Esophagus squamous epithelium (tissue), 5 donors: ENCODE data around the gene NEK1. TPM values are rescaled to one million over a fixed set of nuclear protein-coding genes. Genes with fewer than 3 reads are reported as not detected.

Source experiments
- DNase-seq: peaks from one replicate; lab custom pipeline; 2025; lab: John Stamatoyannopoulos, UW
- H3K27ac ChIP-seq, 4 donors: fragments of 200-600 bp; sonication (generic); one replicate each; pipeline ENCODE4 v1.5.1; 2016 to 2019; ENCODE audit warnings: mild to moderate bottlenecking in 1 of 4
- H3K27me3 ChIP-seq, 4 donors: fragments of 200-600 bp; sonication (generic); 1 replicate in 3 of 4; 2 replicates in 1 of 4; pipeline versions ENCODE4 v1.5.1 to v1.6.0; 2017 to 2021; ENCODE audit warnings: antibody characterized with exemption in 1 of 4
- H3K36me3 ChIP-seq, 3 donors: fragments of 200-600 bp; sonication (generic); one replicate each; pipeline ENCODE4 v1.5.1; 2016 to 2019
- H3K4me1 ChIP-seq, 3 donors: fragments of 200-600 bp; sonication (generic); one replicate each; pipeline ENCODE4 v1.5.1; 2017 to 2019
- H3K4me3 ChIP-seq, 4 donors: fragments of 200-600 bp; sonication (generic); 1 replicate in 3 of 4; 2 replicates in 1 of 4; pipeline ENCODE4 v1.5.1; 2016 to 2019; ENCODE audit warnings: mild to moderate bottlenecking in 2 of 4, moderate library complexity in 1 of 4
- H3K9me3 ChIP-seq, 3 donors: fragments of 200-600 bp; sonication (generic); one replicate each; pipeline ENCODE4 v1.5.1; 2016 to 2019
- POLR2A ChIP-seq, 4 donors: fragments of 450-650 bp; IDR thresholded peaks; one replicate each; pipeline ENCODE4 v1.6.1; 2017; ENCODE audit warnings: antibody characterized with exemption in 4 of 4, mild to moderate bottlenecking in 4 of 4, moderate library complexity in 3 of 4
- WGBS, 2 donors: methylation state at CpG; one replicate each; pipeline ENCODE4 v1.1.5; 2018; 5-methylcytosine and 5-hydroxymethylcytosine counted together
- intact Hi-C: fragments of 100-400 bp; cut with DNase I; formaldehyde crosslinking; loops from one replicate; pipeline ENCODE4 v1.15.0; 2022
- total RNA-seq, 4 donors: library from RNA; depleted of rRNA; stranded (reverse); fragments of >200 nt; gene quantifications; one replicate each; pipeline ENCODE4 v1.1.0, GENCODE V29; 2016
- TF ChIP-seq, protein P1 (sequence below), 6 experiments: fragments of 450-650 bp in 4 of 6; fragments of 200-600 bp in 2 of 6; sonication (generic) in 2 of 6; IDR thresholded peaks; one replicate each; pipeline ENCODE4 v1.5.1; 2016 to 2019; ENCODE audit warnings: antibody characterized with exemption in 6 of 6, mild to moderate bottlenecking in 4 of 6, moderate library complexity in 4 of 6
- donor health status: DM: yes; HTN: yes; CAD: no.

The NEK1 gene
- total RNA-seq, 4 donors from 2014 or later, result 3.8 to 12.0 (median 7.5) TPM

DNA sequence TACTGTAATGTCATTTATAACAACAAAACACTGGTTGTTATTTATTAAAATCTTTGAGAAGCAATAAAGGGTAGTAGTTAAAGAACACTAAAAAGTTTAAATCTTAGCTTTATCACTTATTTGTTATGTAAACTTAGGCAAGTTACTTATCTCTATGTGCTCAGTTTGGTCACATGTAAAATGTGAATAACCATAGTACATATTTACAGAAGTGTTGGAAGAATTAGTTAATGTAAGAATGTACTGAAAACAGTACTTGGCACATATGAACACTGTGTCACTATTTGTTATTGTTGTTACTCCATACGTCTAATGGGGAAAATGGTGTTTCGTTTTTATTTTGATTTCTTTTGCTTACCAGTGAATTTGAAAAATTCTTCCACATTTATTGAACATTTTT lies 9.1 kb downstream of the NEK1 start:
- 86 to 96% methylated on average over 2 of the region's 2 CpGs for WGBS, 2 donors

DNA sequence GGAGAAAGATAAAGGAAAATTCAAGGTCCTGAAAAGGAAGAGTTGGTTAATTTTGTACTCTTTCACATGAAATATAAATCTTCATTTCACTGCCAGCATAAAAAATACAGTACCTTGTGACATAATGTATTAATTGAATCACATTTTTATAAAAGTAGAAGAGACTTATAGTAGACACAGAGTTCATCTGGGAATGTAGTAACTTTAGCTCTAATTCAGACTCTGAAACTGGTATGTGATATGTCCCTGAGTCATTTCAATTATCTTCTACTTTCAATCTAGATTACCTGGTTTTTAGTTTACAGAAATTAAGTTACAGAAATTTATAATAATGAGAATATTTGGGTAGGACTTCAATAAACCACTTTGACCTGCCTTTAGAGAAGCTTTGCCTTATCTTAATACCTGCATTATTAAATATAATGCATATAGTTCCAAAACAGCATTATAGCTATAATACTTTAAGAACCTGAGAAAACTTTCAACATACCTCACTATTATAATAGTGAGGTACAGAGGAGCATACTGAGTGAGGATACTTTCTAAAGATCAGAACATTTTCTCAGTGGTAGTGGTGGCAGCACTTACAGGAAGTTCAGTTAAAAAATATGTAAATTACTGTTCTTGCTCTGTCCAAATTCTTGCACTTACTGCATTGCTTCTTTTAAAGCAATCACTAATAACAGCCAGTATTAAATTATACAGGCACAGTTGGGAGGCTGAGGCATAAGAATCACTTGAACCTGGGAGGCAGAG lies 11.2 kb downstream of the NEK1 start:
- DNase-seq, result no peak
- intact Hi-C loops, result no loop called here

More for the DNA sequence above, 9.1 kb downstream of the NEK1 start:
- intact Hi-C loops, result no loop called here
- peaks cover 0 to 36% (median 0%) of the 10 kb centered on the region in 3 donors for H3K36me3 ChIP-seq
- H3K9me3 ChIP-seq, result no peaks in the 10 kb centered on the region
- DNase-seq, result no peak
- TF ChIP-seq, protein P1, sequence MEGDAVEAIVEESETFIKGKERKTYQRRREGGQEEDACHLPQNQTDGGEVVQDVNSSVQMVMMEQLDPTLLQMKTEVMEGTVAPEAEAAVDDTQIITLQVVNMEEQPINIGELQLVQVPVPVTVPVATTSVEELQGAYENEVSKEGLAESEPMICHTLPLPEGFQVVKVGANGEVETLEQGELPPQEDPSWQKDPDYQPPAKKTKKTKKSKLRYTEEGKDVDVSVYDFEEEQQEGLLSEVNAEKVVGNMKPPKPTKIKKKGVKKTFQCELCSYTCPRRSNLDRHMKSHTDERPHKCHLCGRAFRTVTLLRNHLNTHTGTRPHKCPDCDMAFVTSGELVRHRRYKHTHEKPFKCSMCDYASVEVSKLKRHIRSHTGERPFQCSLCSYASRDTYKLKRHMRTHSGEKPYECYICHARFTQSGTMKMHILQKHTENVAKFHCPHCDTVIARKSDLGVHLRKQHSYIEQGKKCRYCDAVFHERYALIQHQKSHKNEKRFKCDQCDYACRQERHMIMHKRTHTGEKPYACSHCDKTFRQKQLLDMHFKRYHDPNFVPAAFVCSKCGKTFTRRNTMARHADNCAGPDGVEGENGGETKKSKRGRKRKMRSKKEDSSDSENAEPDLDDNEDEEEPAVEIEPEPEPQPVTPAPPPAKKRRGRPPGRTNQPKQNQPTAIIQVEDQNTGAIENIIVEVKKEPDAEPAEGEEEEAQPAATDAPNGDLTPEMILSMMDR (IDR thresholded peaks at IDR 0.05), result no peak
- no peak for TF ChIP-seq POLR2A (IDR thresholded peaks at IDR 0.05)
- H3K4me3 ChIP-seq, result no peak overlapping the region
- H3K27me3 ChIP-seq, result no peaks in the 10 kb centered on the region
- no peak overlapping the region for H3K27ac ChIP-seq
- H3K4me1 ChIP-seq, result peaks cover 0 to 28% (median 7%) of the 10 kb centered on the region in 3 donors

DNA sequence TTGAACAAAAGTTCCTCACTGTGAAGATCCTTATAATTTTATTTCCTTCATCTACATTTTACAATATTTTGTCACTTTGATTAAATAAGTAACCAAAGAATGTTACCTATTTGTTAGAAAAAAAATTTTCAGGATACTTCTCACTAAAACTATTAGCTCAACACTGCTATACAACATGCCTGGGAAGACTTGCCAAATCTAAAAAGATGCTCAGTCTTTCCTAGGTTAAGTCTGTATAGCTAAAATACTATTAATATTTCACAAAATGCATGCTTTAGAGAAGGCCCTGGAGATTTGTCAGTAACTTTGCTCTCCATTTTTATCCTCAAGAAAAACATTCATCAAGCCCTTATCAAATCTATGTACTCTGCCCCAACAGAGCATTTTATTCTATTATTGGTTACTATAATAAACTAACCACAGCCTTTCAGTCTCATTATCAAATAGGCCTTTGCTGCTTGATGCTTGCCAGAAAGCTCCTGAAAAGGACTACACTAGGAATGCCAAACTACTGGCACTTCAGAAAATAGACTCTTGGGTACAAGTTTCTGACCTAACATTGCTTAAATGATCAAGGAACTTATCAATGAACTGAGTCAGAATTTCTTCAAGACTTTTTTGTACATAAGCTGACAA lies 17.7 kb downstream of the NEK1 start:
- peaks cover 0 to 65% (median 3%) of the 10 kb centered on the region in 3 donors for H3K36me3 ChIP-seq
- no peak for DNase-seq
- TF ChIP-seq POLR2A (IDR thresholded peaks at IDR 0.05), result no peak
- TF ChIP-seq, protein P1 (IDR thresholded peaks at IDR 0.05), result no peak
- intact Hi-C loops, result no loop called here
- no peaks in the 10 kb centered on the region for H3K9me3 ChIP-seq
- H3K4me3 ChIP-seq, result no peak overlapping the region
- no peak overlapping the region for H3K27ac ChIP-seq
- H3K4me1 ChIP-seq, result no peaks in the 10 kb centered on the region
- H3K27me3 ChIP-seq, result no peaks in the 10 kb centered on the region

More for the DNA sequence above, 11.2 kb downstream of the NEK1 start:
- Histone ChIP-seq H3K9me3 (no peaks in the 10 kb centered on the region), H3K36me3 (peaks cover 0 to 58% (median 0%) of the 10 kb centered on the region in 3 donors), H3K27me3 (no peaks in the 10 kb centered on the region), H3K27ac (no peak overlapping the region), H3K4me1 (peaks cover 0 to 20% (median 7%) of the 10 kb centered on the region in 3 donors), H3K4me3 (no peak overlapping the region)
- TF ChIP-seq, protein P1 (IDR thresholded peaks at IDR 0.05), result no peak
- no peak for TF ChIP-seq POLR2A (IDR thresholded peaks at IDR 0.05)

DNA sequence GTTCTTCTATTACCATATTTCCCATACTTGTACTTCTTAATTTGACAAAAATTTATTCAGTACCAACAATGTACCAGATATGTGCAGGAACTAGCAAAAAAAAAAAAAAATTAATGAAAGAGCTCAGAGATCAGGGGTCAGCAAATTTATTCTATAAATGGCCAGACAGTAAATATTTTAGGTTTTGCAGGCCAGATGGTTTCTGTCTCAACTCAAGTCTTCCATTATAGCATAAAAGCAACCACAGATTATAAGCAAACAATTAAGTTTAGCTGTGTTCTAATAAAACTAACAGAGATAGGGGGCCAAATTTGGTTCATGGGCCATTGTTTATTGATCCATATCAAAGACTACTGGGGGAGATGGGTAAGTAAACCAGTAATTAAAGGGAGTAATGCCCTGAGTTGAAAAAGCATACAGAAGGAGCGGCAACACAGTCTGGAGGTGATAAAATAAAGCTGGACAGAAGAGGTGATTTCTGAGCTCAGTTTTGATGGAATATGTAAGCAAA lies 19.3 kb downstream of the NEK1 start:
- Histone ChIP-seq H3K4me1 (no peaks in the 10 kb centered on the region), H3K4me3 (no peak overlapping the region), H3K27me3 (no peaks in the 10 kb centered on the region), H3K9me3 (no peaks in the 10 kb centered on the region), H3K36me3 (peaks cover 0 to 65% (median 3%) of the 10 kb centered on the region in 3 donors), H3K27ac (no peak overlapping the region)
- DNase-seq, result no peak
- intact Hi-C loops, result no loop called here
- TF ChIP-seq, protein P1 (IDR thresholded peaks at IDR 0.05), result no peak
- TF ChIP-seq POLR2A (IDR thresholded peaks at IDR 0.05), result no peak
- WGBS, 2 donors, result 90 to 95% methylated on average over 1 of the region's 1 CpG

DNA sequence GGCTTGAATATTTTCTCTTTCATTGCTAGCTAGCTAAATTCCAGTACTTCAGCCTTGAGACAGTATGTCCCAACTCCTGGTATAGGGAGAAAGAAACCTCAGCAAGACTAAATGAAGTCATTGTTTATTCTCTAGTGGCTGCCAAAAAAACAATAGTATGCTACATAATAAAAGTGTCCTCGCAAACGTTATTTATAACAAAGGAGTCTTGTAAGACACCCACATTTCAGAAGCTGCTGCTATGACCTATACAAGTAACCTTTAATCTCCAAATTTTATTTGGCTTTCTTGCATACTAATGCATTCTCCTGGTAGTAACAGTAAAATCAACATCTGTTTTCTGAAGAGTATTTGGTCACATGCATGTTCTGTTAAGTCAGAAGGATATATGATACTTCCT lies 28.8 kb downstream of the NEK1 start:
- Histone ChIP-seq H3K9me3 (no peaks in the 10 kb centered on the region), H3K4me3 (no peak overlapping the region), H3K36me3 (peaks cover 0 to 64% (median 5%) of the 10 kb centered on the region in 3 donors), H3K27me3 (no peaks in the 10 kb centered on the region), H3K27ac (no peak overlapping the region), H3K4me1 (no peaks in the 10 kb centered on the region)
- no peak for DNase-seq
- WGBS, 2 donors, result 45 to 51% methylated on average over 2 of the region's 2 CpGs
- no peak for TF ChIP-seq POLR2A (IDR thresholded peaks at IDR 0.05)
- TF ChIP-seq, protein P1 (IDR thresholded peaks at IDR 0.05), result no peak
- intact Hi-C loops, result no loop called here
